ENCODE measurements around the gene COL4A1.

- TF ChIP-seq REST (IDR thresholded peaks at IDR 0.05; ENCODE audit: low read depth) (no peak), RAD21 (IDR thresholded peaks at IDR 0.05; ENCODE audit: low read depth) (no peak), EP300 (IDR thresholded peaks at IDR 0.05; ENCODE audit: borderline replicate concordance) (no peak), YY1 (IDR thresholded peaks at IDR 0.05; ENCODE audit: low read depth) (no peak), TAF1 (IDR thresholded peaks at IDR 0.05; ENCODE audit: low read depth) (no peak), TCF12 (IDR thresholded peaks at IDR 0.05; ENCODE audit: low read depth) (no peak), CREB1 (IDR thresholded peaks at IDR 0.05; ENCODE audit: low read depth) (no peak), NFIC (IDR thresholded peaks at IDR 0.05) (no peak), ZBTB7A (IDR thresholded peaks at IDR 0.05; ENCODE audit: low read depth) (no peak), FOXM1 (IDR thresholded peaks at IDR 0.05; ENCODE audit: borderline replicate concordance, low read depth) (no peak)
- TF ChIP-seq, protein P1, sequence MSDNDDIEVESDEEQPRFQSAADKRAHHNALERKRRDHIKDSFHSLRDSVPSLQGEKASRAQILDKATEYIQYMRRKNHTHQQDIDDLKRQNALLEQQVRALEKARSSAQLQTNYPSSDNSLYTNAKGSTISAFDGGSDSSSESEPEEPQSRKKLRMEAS (IDR thresholded peaks at IDR 0.05) = no peak
Observed at GRCh38 chr13:110274687-110275086, 32.3 kb downstream of the COL4A1 start.

Measured in Ishikawa (cell line).